ENCODE measurements around the gene COTL1. TPM values are rescaled to one million over a fixed set of nuclear protein-coding genes. Genes with fewer than 3 reads are reported as not detected.

The COTL1 gene
- total and polyA plus RNA-seq, 2 of the 13 experiments (the other 11 are each of a cell fraction or from before 2014, with no cell fraction given) = 8.7 to 16.9 TPM

- TF ChIP-seq EP300 (IDR thresholded peaks at IDR 0.05; ENCODE audit: low read depth in 2 of 2, low read length in 2 of 2) = no peak
- TF ChIP-seq EP300 (CRISPR knock-in tag; IDR thresholded peaks at IDR 0.05; ENCODE audit: borderline replicate concordance) = 0 out of 2 replicates have a peak, but pooled peaks have one; percentile 30
- TF ChIP-seq FOSL1 (CRISPR knock-in tag; IDR thresholded peaks at IDR 0.05; ENCODE audit: borderline replicate concordance) = no peak
- TF ChIP-seq STAT6 (CRISPR knock-in tag; IDR thresholded peaks at IDR 0.05; ENCODE audit: borderline replicate concordance) = no peak
- peak; percentile 85; the same call in 1 of the 2 replicates for TF ChIP-seq ZNF768 (CRISPR knock-in tag; IDR thresholded peaks at IDR 0.05)
- TF ChIP-seq HNRNPH1 (optimal IDR thresholded peaks at IDR 0.05; ENCODE audit: low read depth, low read length) = no peak
- TF ChIP-seq RNF219 (CRISPR knock-in tag; IDR thresholded peaks at IDR 0.05) = no peak
- TF ChIP-seq TARDBP (CRISPR knock-in tag; IDR thresholded peaks at IDR 0.05) = no peak
- TF ChIP-seq ZNF343 (CRISPR knock-in tag; IDR thresholded peaks at IDR 0.05) = peak; percentile 80
- 0 out of 2 replicates have a peak, but pooled peaks have one; percentile 67 for TF ChIP-seq NFKBIZ (CRISPR knock-in tag; IDR thresholded peaks at IDR 0.05)
- peak; percentile 72 for TF ChIP-seq ZNF18 (CRISPR knock-in tag; IDR thresholded peaks at IDR 0.05; ENCODE audit: insufficient replicate concordance)
- TF ChIP-seq IRF9 (CRISPR knock-in tag; IDR thresholded peaks at IDR 0.05; ENCODE audit: borderline replicate concordance) = peak; percentile 91; the same call in 1 of the 2 replicates
- no peak for TF ChIP-seq ARID2 (CRISPR knock-in tag; IDR thresholded peaks at IDR 0.05; ENCODE audit: borderline replicate concordance)
- no peak; the same call in 1 of the 2 replicates for TF ChIP-seq ZNF350 (CRISPR knock-in tag; IDR thresholded peaks at IDR 0.05; ENCODE audit: borderline replicate concordance, low read depth)
- no peak for TF ChIP-seq ZNF7 (CRISPR knock-in tag; IDR thresholded peaks at IDR 0.05)
- TF ChIP-seq SPEN (CRISPR knock-in tag; IDR thresholded peaks at IDR 0.05; ENCODE audit: low read depth) = peak; percentile 81
- TF ChIP-seq JUN (CRISPR knock-in tag; IDR thresholded peaks at IDR 0.05) = peak; percentile 70; the same call in 1 of the 2 replicates
- peak; percentile 74; the same call in 1 of the 2 replicates for TF ChIP-seq ZNF580 (CRISPR knock-in tag; IDR thresholded peaks at IDR 0.05; ENCODE audit: borderline replicate concordance, low read depth)
- peak; percentile 22; the same call in 1 of the 2 replicates for TF ChIP-seq TAF1 (CRISPR knock-in tag; IDR thresholded peaks at IDR 0.05)
- TF ChIP-seq ZSCAN25 (CRISPR knock-in tag; IDR thresholded peaks at IDR 0.05) = no peak
- TF ChIP-seq ZFP62 (CRISPR knock-in tag; IDR thresholded peaks at IDR 0.05) = no peak
- TF ChIP-seq GATA4 (IDR thresholded peaks at IDR 0.05; ENCODE audit: borderline replicate concordance, low read depth) = no peak
Measured at GRCh38 chr16:84647828-84648594, 30.1 kb upstream of the COTL1 start, which contains the start of gene KLHL36 (continued).
